ENCODE data around the gene IQCH.
A peak's percentile ranks its signal among the peaks of the same experiment; 100 is the strongest.

IQCH gene

DNA sequence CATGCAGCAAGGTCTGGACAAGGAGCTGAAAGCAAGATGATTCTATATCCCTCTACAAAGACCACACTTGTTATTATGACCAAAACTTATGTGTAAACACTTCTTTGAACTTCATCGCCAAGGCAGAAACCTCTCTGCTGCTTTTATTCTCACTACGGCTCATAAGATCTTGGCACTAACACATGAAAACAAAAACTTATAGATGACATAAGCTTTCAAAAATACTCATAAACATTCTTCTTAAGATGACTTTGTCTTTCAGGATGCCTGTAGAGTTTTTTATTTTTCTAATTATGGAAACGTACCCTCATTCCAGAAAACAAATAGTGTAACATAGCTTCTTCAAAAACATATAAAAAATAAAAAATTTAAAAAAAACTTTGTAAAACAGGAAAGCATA is 253.8 kb downstream of the IQCH start:
- DNase-seq = no peak

GRCh38 chr15:67509918-67510317 is 255.3 kb downstream of the IQCH start:
- DNase-seq = no peak

- no peak for DNase-seq
Observed at GRCh38 chr15:67510597-67511190, 256.1 kb downstream of the IQCH start.

GRCh38 chr15:67511606-67512005 is 257.0 kb downstream of the IQCH start:
- DNase-seq = no peak

- DNase-seq = no peak
Observed at GRCh38 chr15:67512140-67512539, 257.6 kb downstream of the IQCH start.

DNA sequence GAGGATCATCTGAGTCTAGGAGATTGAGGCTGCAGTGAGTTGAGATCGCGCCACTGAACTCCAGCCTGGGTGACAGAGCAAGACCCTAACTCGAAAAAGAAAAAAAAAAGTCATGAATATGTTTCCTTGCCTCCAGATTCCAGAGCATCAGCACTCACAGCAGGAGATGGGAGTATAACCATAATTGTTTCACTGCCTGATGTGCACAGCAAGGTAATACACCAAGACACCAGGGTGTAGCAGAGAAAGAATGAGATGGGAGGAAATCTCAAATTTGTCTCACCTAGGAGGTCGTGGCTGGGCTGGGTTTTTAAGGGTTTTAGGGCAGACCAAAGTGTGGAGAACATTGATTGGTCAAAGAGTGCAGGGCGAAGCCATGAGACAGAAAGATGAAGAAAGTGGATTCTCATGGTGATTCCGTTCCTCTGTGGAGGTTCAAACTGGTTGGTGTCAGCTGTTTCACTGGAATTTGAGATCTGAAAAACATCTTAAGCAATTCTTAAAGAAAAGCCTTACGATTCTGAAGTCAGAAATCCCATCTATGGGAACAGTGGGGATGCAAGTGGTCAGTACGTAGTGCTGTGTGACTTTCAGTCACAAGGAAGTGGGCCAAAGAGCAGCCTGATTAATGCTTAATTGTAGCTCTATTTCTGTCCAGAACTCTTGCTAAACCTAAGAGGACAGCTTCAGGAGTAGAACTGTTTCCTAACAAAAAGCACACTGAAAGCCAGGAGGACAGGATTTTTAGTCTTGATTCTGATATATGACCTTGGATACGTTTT is 258.5 kb downstream of the IQCH start:
- no peak for DNase-seq

GRCh38 chr15:67515090-67515489 is 260.5 kb downstream of the IQCH start:
- no peak for DNase-seq

- DNase-seq = no peak
Observed at GRCh38 chr15:67515557-67515956, 261.0 kb downstream of the IQCH start.

GRCh38 chr15:67520321-67521028 is 265.9 kb downstream of the IQCH start:
- DNase-seq = peak in 1 of 4 experiments; percentile 54

GRCh38 chr15:67521029-67521782 is 266.6 kb downstream of the IQCH start, which contains the start of gene C15orf61:
Gene C15orf61 (plus strand): TSS chr15:67521131. CDS start chr15:67521249, 118 bp downstream.
- DNase-seq = peak; percentile 59 to 75 (median 68)

- no peak for DNase-seq
Observed at GRCh38 chr15:67521783-67522568, 267.4 kb downstream of the IQCH start.

- DNase-seq = no peak
Observed at GRCh38 chr15:67523330-67523729, 268.7 kb downstream of the IQCH start.

DNA sequence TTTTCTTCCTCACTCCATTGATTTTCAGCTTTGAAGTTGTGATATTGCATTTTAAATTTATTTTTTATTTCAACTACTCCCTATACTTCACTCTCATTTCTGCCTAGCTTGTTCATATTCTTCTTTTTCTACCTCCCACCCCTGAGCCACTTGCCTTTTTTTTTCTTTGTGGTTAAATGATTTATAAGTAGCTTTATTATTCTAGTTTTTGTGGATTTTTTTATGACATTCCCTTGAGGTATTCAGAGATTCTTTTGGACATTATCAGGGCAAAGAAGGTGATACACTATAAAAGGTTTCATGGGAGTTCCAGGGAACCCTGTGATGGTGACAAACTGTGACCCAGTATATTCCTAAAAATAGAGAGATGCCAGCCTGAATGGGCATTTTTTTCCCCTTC is 269.6 kb downstream of the IQCH start:
- DNase-seq = no peak

DNA sequence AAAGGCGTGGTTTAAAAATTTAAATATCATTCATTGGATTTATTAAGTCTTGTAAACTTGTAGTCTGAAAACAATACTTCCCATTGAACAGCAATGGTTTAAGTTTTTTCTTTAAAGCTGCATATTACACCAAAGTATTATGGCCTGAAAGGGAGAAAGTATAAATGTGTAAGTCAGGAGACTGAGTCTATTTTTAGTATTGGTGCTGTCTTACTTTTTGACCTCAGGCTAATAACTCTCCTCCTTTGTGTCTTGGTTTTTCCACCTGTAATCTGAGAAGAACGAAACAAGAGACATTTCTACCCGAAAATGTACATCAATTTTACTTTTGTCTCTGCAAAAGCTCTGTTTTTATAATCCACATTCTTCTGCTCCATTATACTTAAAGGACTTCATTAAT is 273.9 kb downstream of the IQCH start:
- no peak for DNase-seq

DNA sequence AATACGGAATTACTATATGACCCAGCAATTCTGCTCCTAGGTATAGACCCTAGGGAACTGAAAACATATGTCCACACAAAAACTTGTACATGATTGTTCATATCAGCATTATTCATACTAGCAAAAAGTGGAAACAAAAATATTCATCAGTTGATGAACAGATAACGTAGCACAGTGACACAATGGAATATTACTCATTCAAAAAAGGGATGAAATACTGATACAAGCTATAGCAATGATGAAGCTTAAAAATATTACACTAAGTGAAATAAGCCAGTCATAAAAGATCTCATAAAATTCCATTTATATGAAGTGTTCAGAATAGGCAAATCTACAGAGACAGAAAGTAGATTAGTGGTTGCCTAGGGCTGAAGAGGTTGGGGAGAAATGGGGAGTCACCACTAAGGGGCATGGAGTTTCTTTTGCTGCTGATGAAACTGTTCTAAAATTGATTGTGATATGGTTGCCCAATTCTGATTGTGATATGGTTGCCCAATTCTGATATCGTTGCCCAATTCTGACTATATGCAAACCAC is 276.9 kb downstream of the IQCH start:
- DNase-seq = no peak

DNA sequence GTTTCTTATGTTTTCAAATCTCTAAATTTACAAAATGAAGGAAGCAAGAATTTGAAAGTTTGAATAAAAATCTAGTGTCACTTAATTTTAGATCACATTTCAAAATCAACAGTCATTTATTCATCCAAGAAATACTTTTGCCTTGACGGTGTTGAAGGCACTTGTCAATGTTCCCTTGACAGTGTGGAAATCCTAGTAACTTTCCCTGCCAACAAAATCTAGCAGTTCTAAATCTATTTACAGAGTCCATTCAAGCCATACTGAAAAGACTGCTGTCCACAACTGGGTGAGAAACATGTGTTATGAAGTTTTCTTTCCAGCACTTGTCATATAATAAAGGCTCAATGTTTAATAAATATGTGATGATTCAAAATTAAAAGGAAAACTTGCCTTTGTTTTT is 279.3 kb downstream of the IQCH start:
- no peak for DNase-seq

- DNase-seq = no peak
Observed at GRCh38 chr15:67534360-67534759, 279.8 kb downstream of the IQCH start.

DNA sequence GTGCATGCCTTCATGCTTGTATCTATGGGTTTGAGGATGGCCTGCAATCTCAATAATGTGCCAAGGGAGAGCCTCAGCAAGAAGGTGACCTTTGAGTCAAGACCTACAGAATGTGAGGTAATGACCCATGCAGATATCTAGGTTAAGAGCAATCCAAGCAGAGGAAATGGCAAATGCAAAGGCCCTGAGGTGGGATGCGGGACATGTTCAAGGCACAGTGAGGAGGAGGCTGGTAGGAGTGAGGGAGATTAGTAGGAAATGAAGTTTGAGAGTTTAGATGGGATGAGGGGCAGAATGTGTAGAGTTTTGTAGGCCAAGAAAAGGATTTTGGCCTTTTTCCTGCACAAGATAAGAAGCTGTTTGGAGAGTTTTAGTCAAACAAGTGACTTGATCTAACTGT is 283.2 kb downstream of the IQCH start:
- DNase-seq = no peak

GRCh38 chr15:67542420-67543347 is 288.1 kb downstream of the IQCH start, which contains the start of gene MAP2K5:
Gene MAP2K5 (plus strand): TSS chr15:67542703. CDS start chr15:67543336, 633 bp downstream.
- peak; percentile 54 to 75 (median 61) for DNase-seq

DNA sequence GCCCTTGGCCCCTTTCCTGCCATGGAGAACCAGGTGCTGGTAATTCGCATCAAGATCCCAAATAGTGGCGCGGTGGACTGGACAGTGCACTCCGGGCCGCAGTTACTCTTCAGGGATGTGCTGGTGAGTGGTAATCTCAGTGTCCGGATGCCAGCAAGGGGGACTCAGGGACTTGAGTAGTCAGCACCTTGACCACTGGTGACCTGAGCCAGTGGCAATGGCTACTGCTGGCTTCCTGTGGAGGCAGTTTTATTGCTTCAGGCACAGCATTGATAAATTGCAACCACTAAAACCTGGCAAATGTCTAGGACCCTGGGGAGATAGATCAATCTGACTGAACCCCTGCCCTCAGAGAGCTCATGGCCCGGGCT is 288.7 kb downstream of the IQCH start:
- no peak for DNase-seq

DNA sequence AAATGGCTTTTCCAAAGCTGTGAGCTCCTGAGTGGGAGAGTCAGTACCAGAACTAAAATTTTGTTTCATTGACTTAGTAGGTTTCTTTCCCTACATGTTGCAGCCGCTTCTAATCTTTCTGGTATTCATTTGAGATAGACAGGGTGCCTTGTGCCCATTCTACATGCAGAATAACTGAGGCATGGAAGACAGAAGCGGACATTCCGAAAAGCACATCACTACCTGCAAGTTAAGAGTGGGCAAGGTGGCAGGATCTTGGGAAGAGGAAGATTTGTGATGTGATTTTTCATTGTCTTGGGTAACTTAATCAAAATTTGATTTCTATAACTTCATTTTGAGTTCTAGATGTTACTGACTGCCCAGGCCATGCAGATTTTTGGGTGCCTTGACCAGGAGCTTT is 289.9 kb downstream of the IQCH start:
- DNase-seq = no peak
